ENCODE results near the gene CDS2. TPM values are rescaled to one million over a fixed set of nuclear protein-coding genes. Genes with fewer than 3 reads are reported as not detected.
A peak's percentile ranks its signal among the peaks of the same experiment; 100 is the strongest.

Gene CDS2
- total and polyA plus RNA-seq, 2 of the 13 experiments (the other 11 are each of a cell fraction or from before 2014, with no cell fraction given) = 81.3 to 153 TPM

GRCh38 chr20:5222919-5223634, 96.3 kb downstream of the CDS2 start (continued):
- 0 out of 2 replicates have a peak, but pooled peaks have one; percentile 23 for TF ChIP-seq IKZF5 (CRISPR knock-in tag; IDR thresholded peaks at IDR 0.05)
- peak; percentile 53; the same call in 1 of the 2 replicates for TF ChIP-seq SMAD3 (CRISPR knock-in tag; IDR thresholded peaks at IDR 0.05)
- TF ChIP-seq, protein P1, sequence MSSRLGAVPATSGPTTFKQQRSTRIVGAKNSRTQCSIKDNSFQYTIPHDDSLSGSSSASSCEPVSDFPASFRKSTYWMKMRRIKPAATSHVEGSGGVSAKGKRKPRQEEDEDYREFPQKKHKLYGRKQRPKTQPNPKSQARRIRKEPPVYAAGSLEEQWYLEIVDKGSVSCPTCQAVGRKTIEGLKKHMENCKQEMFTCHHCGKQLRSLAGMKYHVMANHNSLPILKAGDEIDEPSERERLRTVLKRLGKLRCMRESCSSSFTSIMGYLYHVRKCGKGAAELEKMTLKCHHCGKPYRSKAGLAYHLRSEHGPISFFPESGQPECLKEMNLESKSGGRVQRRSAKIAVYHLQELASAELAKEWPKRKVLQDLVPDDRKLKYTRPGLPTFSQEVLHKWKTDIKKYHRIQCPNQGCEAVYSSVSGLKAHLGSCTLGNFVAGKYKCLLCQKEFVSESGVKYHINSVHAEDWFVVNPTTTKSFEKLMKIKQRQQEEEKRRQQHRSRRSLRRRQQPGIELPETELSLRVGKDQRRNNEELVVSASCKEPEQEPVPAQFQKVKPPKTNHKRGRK (CRISPR knock-in tag; IDR thresholded peaks at IDR 0.05) = no peak
- TF ChIP-seq, protein P2, sequence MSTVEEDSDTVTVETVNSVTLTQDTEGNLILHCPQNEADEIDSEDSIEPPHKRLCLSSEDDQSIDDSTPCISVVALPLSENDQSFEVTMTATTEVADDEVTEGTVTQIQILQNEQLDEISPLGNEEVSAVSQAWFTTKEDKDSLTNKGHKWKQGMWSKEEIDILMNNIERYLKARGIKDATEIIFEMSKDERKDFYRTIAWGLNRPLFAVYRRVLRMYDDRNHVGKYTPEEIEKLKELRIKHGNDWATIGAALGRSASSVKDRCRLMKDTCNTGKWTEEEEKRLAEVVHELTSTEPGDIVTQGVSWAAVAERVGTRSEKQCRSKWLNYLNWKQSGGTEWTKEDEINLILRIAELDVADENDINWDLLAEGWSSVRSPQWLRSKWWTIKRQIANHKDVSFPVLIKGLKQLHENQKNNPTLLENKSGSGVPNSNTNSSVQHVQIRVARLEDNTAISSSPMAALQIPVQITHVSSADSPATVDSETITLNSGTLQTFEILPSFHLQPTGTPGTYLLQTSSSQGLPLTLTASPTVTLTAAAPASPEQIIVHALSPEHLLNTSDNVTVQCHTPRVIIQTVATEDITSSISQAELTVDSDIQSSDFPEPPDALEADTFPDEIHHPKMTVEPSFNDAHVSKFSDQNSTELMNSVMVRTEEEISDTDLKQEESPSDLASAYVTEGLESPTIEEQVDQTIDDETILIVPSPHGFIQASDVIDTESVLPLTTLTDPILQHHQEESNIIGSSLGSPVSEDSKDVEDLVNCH (CRISPR knock-in tag; IDR thresholded peaks at IDR 0.05) = 0 out of 2 replicates have a peak, but pooled peaks have one; percentile 54
- peak; percentile 95 for TF ChIP-seq RAD21 (CRISPR knock-in tag; IDR thresholded peaks at IDR 0.05)
- TF ChIP-seq NCOA5 (CRISPR knock-in tag; IDR thresholded peaks at IDR 0.05) = peak; percentile 68; the same call in 1 of the 2 replicates
- TF ChIP-seq NFE2L2 (IDR thresholded peaks at IDR 0.05; ENCODE audit: low read length) = peak; percentile 35; the same call in 1 of the 2 replicates
- TF ChIP-seq HNRNPK (IDR thresholded peaks at IDR 0.05; ENCODE audit: low read depth, low read length, poor library complexity, severe bottlenecking) = no peak
- TF ChIP-seq CREM (IDR thresholded peaks at IDR 0.05) = no peak
- TF ChIP-seq CREM (CRISPR knock-in tag; IDR thresholded peaks at IDR 0.05) = no peak
- TF ChIP-seq ZSCAN30 (CRISPR knock-in tag; IDR thresholded peaks at IDR 0.05) = no peak
- 0 out of 2 replicates have a peak, but pooled peaks have one; percentile 48 for TF ChIP-seq ZNF782 (CRISPR knock-in tag; IDR thresholded peaks at IDR 0.05; ENCODE audit: borderline replicate concordance)
- no peak for TF ChIP-seq FOXA1 (IDR thresholded peaks at IDR 0.05)
- peak; percentile 26; the same call in 1 of the 2 replicates for TF ChIP-seq FOXA1 (CRISPR knock-in tag; IDR thresholded peaks at IDR 0.05)
- 0 out of 2 replicates have a peak, but pooled peaks have one; percentile 63 for TF ChIP-seq ZNF251 (CRISPR knock-in tag; IDR thresholded peaks at IDR 0.05)
- TF ChIP-seq, protein P3, sequence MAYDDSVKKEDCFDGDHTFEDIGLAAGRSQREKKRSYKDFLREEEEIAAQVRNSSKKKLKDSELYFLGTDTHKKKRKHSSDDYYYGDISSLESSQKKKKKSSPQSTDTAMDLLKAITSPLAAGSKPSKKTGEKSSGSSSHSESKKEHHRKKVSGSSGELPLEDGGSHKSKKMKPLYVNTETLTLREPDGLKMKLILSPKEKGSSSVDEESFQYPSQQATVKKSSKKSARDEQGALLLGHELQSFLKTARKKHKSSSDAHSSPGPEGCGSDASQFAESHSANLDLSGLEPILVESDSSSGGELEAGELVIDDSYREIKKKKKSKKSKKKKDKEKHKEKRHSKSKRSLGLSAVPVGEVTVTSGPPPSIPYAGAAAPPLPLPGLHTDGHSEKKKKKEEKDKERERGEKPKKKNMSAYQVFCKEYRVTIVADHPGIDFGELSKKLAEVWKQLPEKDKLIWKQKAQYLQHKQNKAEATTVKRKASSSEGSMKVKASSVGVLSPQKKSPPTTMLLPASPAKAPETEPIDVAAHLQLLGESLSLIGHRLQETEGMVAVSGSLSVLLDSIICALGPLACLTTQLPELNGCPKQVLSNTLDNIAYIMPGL (CRISPR knock-in tag; IDR thresholded peaks at IDR 0.05; ENCODE audit: borderline replicate concordance in 1 of 2, low read depth in 1 of 2) = peak in 1 of 2 experiments; percentile 47; a peak in 1 of 4 replicates
- TF ChIP-seq, protein P4, sequence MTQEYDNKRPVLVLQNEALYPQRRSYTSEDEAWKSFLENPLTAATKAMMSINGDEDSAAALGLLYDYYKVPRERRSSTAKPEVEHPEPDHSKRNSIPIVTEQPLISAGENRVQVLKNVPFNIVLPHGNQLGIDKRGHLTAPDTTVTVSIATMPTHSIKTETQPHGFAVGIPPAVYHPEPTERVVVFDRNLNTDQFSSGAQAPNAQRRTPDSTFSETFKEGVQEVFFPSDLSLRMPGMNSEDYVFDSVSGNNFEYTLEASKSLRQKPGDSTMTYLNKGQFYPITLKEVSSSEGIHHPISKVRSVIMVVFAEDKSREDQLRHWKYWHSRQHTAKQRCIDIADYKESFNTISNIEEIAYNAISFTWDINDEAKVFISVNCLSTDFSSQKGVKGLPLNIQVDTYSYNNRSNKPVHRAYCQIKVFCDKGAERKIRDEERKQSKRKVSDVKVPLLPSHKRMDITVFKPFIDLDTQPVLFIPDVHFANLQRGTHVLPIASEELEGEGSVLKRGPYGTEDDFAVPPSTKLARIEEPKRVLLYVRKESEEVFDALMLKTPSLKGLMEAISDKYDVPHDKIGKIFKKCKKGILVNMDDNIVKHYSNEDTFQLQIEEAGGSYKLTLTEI (CRISPR knock-in tag; conservative IDR thresholded peaks at IDR 0.05) = no peak
- TF ChIP-seq SSRP1 (CRISPR knock-in tag; IDR thresholded peaks at IDR 0.05) = peak; percentile 81
- TF ChIP-seq CENPX (CRISPR knock-in tag; IDR thresholded peaks at IDR 0.05) = no peak

Data from HepG2 (cell line).